Skeletal muscle cell (primary cell): ENCODE data around the gene HS6ST3.
"Not testable (repeated sequence)": the region's sequence is repeated elsewhere in the genome, so short reads cannot be mapped to it uniquely, and the experiment has no call there.

Experiments used
- DNase-seq: peaks from one replicate; pipeline ENCODE4 v3.0.0-alpha.2; 2010; ENCODE audit warnings: low read depth
- H3K4me3 ChIP-seq: 2 replicates; pipeline ENCODE4 v1.5.1; 2011; ENCODE audit warnings: low read depth, mild to moderate bottlenecking, control low read depth, low read length, moderate library complexity

Gene HS6ST3

DNA sequence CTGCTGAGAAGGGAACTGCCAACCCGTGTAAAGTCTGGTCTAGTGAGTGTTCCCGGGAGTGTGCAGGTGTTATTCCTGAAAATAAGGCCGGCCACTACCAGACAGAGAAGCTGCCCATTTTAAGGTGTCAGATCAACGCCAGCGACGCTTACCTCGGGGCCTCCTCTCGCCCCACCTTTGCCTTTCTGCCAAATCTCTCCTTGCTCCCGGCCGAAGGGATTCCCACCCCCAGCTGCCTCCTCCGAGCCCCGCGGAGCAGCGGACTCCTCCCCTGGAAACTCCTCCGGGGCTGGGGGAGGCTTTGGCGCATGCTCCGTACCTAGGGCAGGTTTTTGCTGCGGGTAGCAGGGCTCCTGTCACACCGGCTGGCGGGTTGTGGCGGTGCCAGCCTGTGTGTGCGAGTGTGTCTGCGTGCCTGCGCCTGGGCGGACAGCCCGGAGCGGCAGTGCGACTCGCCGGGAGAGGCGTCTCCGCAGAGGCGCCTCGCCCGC is at the start of gene HS6ST3:
TSS of gene HS6ST3 (plus strand) at position 359 of the 491 bp plus-strand sequence.
- H3K4me3 ChIP-seq = peak within 1 kb of the TSS; percentile 59
- DNase-seq = no peak

- no peak overlapping the region for H3K4me3 ChIP-seq
- DNase-seq = no peak
Measured at GRCh38 chr13:96041326-96042110, 48.4 kb upstream of the HS6ST3 start.

DNA sequence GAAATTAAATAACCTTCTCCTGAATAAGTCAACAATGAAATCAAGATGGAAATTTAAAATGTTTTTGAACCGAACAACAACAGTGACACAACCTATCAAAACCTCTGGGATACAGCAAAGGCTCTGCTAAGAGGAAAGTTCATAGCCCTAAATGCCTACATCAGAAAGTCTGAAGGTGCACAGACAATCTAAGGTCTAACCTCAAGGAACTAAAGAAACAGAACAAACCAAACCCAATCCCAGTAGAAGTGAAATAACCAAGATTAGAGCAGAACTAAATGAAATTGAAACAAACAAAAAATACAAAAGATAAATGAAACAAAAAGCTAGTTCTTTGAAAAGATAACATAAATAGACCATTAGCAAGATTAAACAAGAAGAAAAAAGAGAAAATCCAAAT is 45.7 kb upstream of the HS6ST3 start:
- no peak overlapping the region for H3K4me3 ChIP-seq
- DNase-seq = no peak

DNA sequence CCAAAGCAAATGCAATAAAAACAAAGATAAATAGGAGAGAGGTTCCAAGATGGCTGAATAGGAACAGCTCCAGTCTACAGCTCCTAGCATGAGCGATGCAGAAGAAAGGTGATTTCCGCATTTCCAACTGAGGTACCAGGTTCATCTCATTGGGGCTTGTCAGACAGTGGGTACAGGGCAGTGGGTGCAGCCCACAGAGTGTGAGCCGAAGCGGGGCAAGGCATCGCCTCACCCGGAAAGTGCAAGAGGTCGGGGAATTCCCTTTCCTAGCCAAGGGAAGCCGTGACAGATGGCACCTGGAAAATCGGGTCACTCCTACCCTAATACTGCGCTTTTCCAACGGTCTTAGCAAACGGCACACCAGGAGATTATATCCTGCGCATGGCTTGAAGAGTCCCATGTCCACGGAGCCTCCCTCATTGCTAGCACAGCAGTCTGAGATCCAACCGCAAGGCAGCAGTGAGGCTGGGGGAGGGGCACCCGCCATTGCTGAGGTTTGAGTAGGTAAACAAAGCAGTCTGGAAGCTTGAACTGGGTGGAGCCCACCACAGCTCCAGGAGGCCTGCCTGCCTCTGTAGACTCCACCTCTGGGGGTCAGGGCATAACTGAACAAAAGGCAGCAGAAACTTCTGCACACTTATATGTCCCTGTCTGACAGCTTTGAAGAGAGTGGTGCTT is 43.3 kb upstream of the HS6ST3 start:
- H3K4me3 ChIP-seq, DNase-seq: not testable (repeated sequence)

DNA sequence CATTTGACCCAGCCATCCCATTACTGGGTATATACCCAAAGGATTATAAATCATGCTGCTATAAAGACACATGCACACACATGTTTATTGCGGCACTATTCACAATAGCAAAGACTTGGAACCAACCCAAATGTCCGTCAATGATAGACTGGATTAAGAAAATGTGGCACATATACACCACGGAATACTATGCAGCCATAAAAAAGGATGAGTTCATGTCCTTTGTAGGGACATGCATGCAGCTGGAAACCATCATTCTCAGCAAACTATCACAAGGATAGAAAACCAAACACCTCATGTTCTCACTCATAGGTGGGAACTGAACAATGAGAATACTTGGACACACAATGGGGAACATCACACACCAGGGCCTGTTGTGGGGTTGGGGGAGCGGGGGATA is 39.0 kb upstream of the HS6ST3 start:
- H3K4me3 ChIP-seq, DNase-seq: not testable (repeated sequence)

- H3K4me3 ChIP-seq, DNase-seq: not testable (repeated sequence)
Measured at GRCh38 chr13:96051491-96051890, 38.4 kb upstream of the HS6ST3 start.

DNA sequence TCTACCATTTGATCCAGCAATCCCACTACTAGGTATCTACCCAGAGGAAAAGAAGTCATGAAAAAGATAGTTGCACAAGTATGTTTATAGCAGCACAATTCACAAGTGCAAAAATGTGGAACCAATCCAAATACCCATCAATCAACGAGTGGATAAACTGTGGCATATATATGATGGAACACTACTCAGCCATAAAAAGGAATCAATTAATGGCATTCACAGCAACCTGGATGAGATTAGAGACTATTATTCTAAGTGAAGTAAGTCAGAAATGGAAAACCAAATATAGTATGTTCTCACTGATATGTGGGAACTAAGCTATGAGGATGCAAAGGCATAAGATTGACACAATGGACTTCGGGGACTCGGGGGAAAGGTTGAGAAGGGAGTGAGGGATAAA is 38.0 kb upstream of the HS6ST3 start:
- not testable (repeated sequence) for DNase-seq
- peak overlapping the region; percentile 98 for H3K4me3 ChIP-seq

- peak; percentile 54 for DNase-seq
- peak overlapping the region; percentile 98 for H3K4me3 ChIP-seq
Measured at GRCh38 chr13:96052656-96053002, 37.3 kb upstream of the HS6ST3 start.

- DNase-seq = peak; percentile 90
- H3K4me3 ChIP-seq = peak within 1 kb of the TSS; percentile 98
Measured at GRCh38 chr13:96053003-96053703, 36.8 kb upstream of the HS6ST3 start, which contains the start of gene UGGT2. UGGT2 (minus strand) TSS chr13:96053401; CDS start chr13:96053312, 89 bp downstream.

GRCh38 chr13:96065849-96066248 is 24.1 kb upstream of the HS6ST3 start:
- no peak for DNase-seq
- no peak overlapping the region for H3K4me3 ChIP-seq

DNA sequence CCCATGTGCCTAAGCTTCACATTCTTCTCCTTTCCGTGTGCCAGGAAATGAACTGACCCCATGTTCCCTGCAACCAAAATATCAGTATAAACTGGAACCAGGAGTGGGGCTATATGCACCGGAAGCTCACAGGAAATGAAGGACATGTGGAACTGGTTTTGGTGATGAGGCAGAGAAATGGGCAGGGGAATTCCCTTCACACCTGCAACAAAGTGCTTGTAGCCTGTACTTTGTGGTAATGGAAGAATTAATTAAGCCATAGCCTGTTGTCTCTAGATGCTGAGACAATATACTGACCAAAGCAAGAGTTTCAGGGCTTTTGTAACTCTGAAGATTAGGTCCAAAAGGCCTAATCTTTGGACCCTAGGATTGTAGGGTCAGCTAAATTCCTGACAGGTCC is 21.2 kb upstream of the HS6ST3 start:
- DNase-seq = no peak
- no peak overlapping the region for H3K4me3 ChIP-seq

DNA sequence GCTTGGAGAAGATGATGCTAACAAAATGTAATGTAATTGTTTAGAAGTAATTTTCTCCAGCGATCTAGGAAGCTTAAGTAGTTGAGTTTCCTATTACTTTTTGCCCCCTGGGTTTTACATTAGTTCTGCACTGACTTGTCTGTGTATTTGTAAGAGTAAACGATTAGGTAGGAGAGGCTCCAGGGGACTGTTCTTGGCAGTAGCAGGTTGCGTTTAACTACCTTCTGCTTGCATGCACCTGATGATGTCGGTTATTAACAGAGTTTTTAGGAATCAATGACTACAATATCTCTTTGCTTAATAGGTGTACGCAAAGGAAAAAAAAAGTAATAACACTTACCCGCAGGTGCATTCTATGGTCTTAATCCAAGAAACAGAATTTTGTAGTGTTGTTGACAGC is 18.4 kb upstream of the HS6ST3 start:
- no peak for DNase-seq
- H3K4me3 ChIP-seq = no peak overlapping the region

DNA sequence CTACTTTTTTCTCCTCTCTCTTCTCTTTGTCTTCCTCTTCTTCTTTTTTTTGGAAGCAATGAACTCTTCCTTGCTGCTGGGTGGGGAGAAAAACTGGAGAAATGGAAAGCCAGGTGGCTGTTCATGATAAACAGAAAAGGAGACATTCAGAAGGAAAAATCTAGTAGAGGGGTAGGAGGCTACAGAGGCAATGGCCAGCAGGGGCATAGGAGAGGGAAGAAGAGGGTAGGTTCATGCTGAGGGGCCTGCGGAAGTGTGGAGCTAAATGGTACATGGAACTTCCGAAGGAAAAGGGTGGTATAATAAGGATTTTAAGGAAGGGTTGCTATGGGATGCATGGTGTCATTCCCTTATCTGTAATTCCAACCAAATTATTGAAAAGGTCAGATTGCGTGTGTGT is 17.5 kb upstream of the HS6ST3 start:
- no peak for DNase-seq
- H3K4me3 ChIP-seq = no peak overlapping the region

DNA sequence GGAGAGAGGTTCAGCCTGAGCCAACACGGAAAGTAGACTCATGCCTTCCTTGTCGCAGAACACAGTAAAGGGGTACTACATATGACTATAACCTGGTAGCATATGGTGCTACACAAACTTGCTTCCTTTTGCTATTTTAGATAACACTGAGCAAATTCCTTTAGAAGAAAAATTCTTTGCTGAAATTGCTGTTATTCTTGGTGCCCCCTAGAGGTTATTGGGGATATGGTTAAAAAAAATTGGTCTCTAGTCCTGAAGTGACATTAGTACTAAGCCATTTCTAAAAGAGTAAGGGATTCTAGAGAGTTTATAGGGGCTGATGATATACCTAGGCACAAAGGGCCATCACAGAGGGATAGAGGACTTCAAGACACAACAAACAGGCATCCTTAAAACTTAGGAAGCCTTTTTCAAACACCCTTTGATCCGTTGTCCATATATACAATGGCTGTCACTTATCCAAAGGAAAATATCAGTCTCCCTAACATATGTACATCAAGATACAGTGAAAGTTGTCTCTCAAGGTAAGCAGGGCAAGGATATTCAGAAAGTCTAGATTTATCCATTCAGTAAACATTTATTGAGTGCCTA is 13.9 kb upstream of the HS6ST3 start:
- H3K4me3 ChIP-seq = no peak overlapping the region
- DNase-seq = no peak

DNA sequence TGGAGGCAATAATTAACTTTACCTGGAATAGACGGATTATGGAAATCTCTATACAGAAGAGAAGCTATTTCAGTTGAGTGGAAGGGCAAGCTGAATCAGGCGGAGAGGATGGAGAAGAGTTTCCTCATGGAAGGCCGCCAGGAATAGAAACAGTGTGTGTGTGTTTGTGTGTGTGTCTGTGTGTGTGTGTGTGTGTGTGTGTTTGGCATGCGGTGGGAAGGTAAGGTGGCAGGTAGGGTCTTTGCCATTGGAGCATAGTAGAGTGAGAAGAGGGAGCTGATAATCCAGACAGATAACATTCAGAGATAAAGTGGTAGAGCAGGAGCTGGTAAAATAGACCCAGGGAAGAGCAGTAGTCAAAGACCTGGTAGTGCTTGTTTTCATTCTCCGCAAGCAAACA is 9.2 kb upstream of the HS6ST3 start:
- no peak for DNase-seq
- no peak overlapping the region for H3K4me3 ChIP-seq

- no peak overlapping the region for H3K4me3 ChIP-seq
- DNase-seq = no peak
Measured at GRCh38 chr13:96081888-96082287, 8.0 kb upstream of the HS6ST3 start.

DNA sequence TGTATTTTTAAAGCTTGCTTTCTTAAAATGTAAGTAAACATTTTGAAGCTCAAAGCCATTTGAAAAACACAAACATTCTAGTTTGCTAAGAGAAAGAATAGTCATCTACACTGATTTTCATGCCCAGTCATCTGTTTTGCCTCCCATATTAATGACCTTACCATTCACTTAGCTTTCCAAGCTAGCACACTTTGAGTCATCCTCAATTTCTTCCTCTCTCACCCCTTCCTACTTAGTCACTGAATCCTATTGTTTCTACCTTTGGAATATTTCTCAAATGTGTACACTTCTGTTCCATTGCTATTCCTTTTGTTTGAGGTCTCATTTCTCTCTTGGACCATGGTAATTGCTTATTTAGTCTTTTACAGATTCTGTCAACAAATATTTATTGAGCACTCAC is 7.3 kb upstream of the HS6ST3 start:
- no peak overlapping the region for H3K4me3 ChIP-seq
- DNase-seq = peak; percentile 3

- no peak overlapping the region for H3K4me3 ChIP-seq
- DNase-seq = no peak
Measured at GRCh38 chr13:96086736-96087135, 3.2 kb upstream of the HS6ST3 start.

DNA sequence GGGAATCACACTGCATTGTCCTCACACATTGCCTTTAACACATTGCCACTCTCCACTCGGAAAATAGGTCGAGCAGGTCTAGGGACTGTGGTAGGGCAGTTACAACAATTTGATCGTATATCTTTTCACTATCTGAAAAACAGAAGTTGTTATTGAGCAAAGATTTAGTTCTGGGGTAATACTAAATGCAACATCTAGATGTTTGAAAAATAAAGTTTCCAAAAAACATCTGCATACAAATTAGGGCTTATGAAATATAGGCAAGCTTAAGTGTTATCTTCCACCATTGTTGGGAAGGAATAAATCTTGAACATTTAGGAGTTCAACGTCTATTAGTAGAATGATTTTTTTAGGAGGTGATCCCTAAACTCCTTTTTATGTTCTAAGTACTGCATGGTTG is 768 bp upstream of the HS6ST3 start:
- no peak for DNase-seq

More for the DNA sequence above, 768 bp upstream of the HS6ST3 start:
- no peak overlapping the region for H3K4me3 ChIP-seq
